ENCODE data around the gene GRM8.

- no peak for TF ChIP-seq CTCF (IDR thresholded peaks at IDR 0.05; ENCODE audit: borderline replicate concordance, extremely low read depth, low read length, poor library complexity, severe bottlenecking)
- TF ChIP-seq EZH2 (IDR thresholded peaks at IDR 0.05; ENCODE audit: borderline replicate concordance, low read depth, low read length, severe bottlenecking): no peak
Measured at GRCh38 chr7:126450269-126450671, 802.5 kb downstream of the GRM8 start.

All from DND-41 (cell line).